ENCODE measurements around the gene GDI2.

GRCh38 chr10:5843686-5844344 is 30.6 kb upstream of the GDI2 start:
- no peak for TF ChIP-seq POLR2AphosphoS5 (IDR thresholded peaks at IDR 0.05)
- no peak for TF ChIP-seq POLR2A (IDR thresholded peaks at IDR 0.05)
- TF ChIP-seq CTCF (IDR thresholded peaks at IDR 0.05) = no peak
- no peak for TF ChIP-seq EP300 (IDR thresholded peaks at IDR 0.05)
